Duodenal mucosa (tissue), 2 donors: ENCODE measurements around the gene FAM177B.

Source experiments
- H3K27ac ChIP-seq: one replicate; pipeline ENCODE4 v1.7.0; 2013; ENCODE audit warnings: low read depth, low read length
- H3K27me3 ChIP-seq, 2 donors: one replicate each; pipeline ENCODE4 v1.7.0; 2013; ENCODE audit warnings: low read length in 2 of 2, control low read depth in 1 of 2; ENCODE audit not compliant: insufficient read depth in 2 of 2, control insufficient read depth in 1 of 2
- H3K36me3 ChIP-seq, 2 donors: one replicate each; pipeline ENCODE4 v1.7.0; 2013; ENCODE audit warnings: low read length in 2 of 2, control low read depth in 1 of 2; ENCODE audit not compliant: insufficient read depth in 2 of 2, control insufficient read depth in 1 of 2
- H3K4me1 ChIP-seq, 2 donors: one replicate each; pipeline ENCODE4 v1.7.0; 2013; ENCODE audit warnings: low read length in 2 of 2, control low read depth in 1 of 2; ENCODE audit not compliant: insufficient read depth in 2 of 2, control insufficient read depth in 1 of 2
- H3K4me3 ChIP-seq, 2 donors: one replicate each; pipeline ENCODE4 v1.7.0; 2013; ENCODE audit warnings: low read length in 2 of 2, low read depth in 1 of 2
- H3K9ac ChIP-seq, 2 donors: one replicate each; pipeline ENCODE4 v1.7.0; 2013; ENCODE audit warnings: low read length in 2 of 2, low read depth in 1 of 2
- H3K9me3 ChIP-seq, 2 donors: one replicate each; pipeline ENCODE4 v1.7.0; 2013; ENCODE audit warnings: low read length in 2 of 2, control low read depth in 1 of 2; ENCODE audit not compliant: control insufficient read depth in 1 of 2

Gene FAM177B

DNA sequence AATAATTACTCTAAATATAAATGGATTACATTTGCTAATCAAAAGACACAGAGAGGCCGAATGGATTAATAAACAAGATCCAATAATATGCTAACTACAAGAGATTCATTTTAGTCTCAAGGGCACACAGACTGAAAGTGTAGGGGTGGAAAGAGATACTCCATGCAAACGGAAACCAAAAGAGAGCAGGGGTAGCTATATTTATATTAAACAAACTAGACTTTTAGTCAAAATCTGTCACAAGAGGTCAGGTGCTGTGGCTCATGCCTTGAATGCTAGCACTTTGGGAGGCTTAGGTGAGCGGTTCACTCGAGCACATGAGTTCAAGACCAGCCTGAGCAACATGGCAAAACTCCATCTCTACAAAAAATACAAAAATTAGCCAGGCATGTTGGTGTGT, 44.2 kb downstream of the FAM177B start:
- Histone ChIP-seq H3K27ac (no peak overlapping the region), H3K4me3 (no peak overlapping the region), H3K9me3 (no peaks in the 10 kb centered on the region), H3K27me3 (no peaks in the 10 kb centered on the region), H3K9ac (no peak overlapping the region), H3K4me1 (no peaks in the 10 kb centered on the region), H3K36me3 (no peaks in the 10 kb centered on the region)

DNA sequence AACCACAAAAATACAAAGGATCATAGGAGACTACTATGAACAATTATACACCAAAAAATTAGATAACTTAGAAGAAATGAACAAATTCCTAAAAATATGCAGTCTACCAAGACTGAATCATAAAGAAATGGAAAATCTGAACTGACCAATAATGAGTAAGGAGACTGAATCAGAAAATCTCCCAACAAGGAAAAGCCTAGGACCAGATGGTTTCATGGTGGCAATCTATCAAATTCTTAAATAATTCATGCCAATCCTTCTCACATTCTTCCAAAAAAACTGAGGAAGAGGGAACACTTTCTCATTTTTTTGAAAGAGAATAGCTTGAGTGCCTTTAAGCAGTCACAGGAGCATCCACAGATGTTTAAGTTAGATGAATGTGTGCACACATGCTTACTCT, 46.0 kb downstream of the FAM177B start:
- Histone ChIP-seq H3K27ac (no peak overlapping the region), H3K36me3 (no peaks in the 10 kb centered on the region), H3K4me3 (no peak overlapping the region), H3K27me3 (no peaks in the 10 kb centered on the region), H3K9ac (no peak overlapping the region), H3K9me3 (no peaks in the 10 kb centered on the region), H3K4me1 (no peaks in the 10 kb centered on the region)

DNA sequence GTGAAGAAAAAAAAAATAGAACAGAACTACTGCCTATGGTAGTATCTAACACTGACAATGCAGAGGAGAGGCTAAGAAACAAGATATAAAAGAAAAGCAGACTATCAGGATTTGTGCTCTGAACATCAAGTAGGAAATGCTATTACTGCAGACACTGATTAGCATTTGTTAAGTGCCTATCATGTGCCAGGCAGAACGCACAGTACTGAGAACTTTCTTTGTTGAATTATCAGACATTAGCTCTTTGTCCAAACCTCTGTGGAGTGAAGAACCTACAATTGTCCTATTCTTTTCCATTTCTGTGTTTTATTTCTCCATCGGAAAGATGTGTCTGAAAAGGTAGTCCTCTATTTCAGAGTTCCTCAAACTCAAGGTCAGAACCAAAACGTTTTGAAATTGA, 47.4 kb downstream of the FAM177B start:
- H3K4me1 ChIP-seq, result no peaks in the 10 kb centered on the region
- no peak overlapping the region for H3K4me3 ChIP-seq
- no peaks in the 10 kb centered on the region for H3K9me3 ChIP-seq
- no peak overlapping the region for H3K9ac ChIP-seq
- no peak overlapping the region for H3K27ac ChIP-seq
- H3K27me3 ChIP-seq, result no peaks in the 10 kb centered on the region
- H3K36me3 ChIP-seq, result no peaks in the 10 kb centered on the region

DNA sequence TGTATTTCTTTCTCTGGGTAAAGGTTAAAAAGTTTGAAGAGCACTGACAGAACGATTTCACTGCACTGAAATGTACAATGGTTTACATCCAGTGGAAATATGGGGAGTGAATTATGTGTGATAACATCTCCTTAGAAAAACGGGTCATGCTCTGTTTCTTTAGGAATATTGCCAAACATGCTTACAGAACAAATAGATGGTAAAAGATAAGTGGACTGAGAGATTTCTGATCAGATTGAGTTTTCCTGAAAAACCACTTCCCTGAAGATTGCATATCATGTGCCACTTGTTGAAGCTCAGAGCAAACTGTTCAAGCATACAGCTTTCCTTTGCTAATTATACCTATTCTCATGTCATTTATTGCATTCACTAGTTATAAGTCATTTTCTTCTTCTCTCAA, 47.9 kb downstream of the FAM177B start:
- no peaks in the 10 kb centered on the region for H3K9me3 ChIP-seq
- H3K4me3 ChIP-seq, result no peak overlapping the region
- no peak overlapping the region for H3K9ac ChIP-seq
- no peaks in the 10 kb centered on the region for H3K36me3 ChIP-seq
- no peaks in the 10 kb centered on the region for H3K27me3 ChIP-seq
- H3K27ac ChIP-seq, result no peak overlapping the region
- no peaks in the 10 kb centered on the region for H3K4me1 ChIP-seq

DNA sequence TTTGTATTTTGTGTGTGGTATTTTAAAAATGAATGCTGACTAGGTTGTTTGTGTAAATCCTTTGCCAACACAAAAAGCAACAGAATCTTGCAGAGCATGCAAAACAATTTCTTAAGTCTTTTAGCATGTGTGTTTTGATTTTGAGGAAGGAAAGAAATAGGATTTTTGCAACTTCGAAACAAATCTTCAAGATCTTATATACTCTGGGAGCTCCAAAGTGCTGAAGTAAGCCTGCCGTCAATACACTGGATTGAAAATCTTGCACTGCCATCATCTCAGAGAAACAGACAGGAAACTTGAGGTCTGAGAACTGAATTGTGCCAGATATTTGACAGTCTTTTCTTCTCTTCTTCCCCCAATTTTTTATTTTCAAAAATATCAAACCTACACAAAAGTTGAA, 48.5 kb downstream of the FAM177B start:
- Histone ChIP-seq H3K9ac (no peak overlapping the region), H3K27ac (no peak overlapping the region), H3K9me3 (no peaks in the 10 kb centered on the region), H3K36me3 (no peaks in the 10 kb centered on the region), H3K4me3 (no peak overlapping the region), H3K27me3 (no peaks in the 10 kb centered on the region), H3K4me1 (no peaks in the 10 kb centered on the region)

DNA sequence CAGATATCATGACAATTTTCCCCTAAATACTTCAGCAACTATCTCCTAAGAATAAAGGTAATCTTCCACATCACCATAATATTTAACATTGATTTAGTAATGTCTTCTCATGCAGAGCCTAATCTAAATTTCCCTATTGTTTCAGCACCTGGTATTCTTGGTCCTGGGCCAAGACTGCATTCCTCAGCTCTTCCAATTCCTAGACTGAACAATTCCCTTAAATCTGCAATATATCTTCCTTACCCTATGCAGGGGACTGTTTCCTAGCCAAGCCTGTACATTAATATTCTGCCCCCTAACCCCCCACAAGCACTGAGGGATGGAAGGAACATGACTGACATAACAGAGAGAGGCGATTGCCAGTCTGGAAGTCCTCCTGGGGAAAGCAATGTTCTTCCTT, 49.1 kb downstream of the FAM177B start:
- no peaks in the 10 kb centered on the region for H3K4me1 ChIP-seq
- no peak overlapping the region for H3K9ac ChIP-seq
- no peak overlapping the region for H3K4me3 ChIP-seq
- H3K9me3 ChIP-seq, result no peaks in the 10 kb centered on the region
- H3K27me3 ChIP-seq, result no peaks in the 10 kb centered on the region
- H3K36me3 ChIP-seq, result no peaks in the 10 kb centered on the region
- H3K27ac ChIP-seq, result no peak overlapping the region

DNA sequence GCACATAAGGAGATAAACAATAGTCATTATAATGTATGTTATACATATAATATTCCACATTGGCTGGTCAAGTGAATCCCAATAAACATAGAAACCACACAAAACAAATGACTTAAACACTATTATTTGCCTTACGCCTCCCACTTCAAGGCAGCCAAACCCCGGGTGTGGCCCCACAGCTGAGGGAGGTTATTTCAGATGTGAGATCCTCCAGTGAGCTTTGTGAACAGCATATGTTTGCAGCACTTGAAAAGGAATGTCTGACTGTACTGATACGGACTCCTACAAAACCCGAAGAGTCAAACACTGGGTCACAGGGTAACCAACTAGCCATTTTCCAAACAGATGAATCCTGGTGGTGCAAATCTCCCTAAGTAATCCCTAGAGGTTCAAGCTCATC, 50.7 kb downstream of the FAM177B start:
- Histone ChIP-seq H3K27ac (no peak overlapping the region), H3K4me3 (no peak overlapping the region), H3K4me1 (no peaks in the 10 kb centered on the region), H3K36me3 (no peaks in the 10 kb centered on the region), H3K9ac (no peak overlapping the region), H3K9me3 (no peaks in the 10 kb centered on the region), H3K27me3 (no peaks in the 10 kb centered on the region)

DNA sequence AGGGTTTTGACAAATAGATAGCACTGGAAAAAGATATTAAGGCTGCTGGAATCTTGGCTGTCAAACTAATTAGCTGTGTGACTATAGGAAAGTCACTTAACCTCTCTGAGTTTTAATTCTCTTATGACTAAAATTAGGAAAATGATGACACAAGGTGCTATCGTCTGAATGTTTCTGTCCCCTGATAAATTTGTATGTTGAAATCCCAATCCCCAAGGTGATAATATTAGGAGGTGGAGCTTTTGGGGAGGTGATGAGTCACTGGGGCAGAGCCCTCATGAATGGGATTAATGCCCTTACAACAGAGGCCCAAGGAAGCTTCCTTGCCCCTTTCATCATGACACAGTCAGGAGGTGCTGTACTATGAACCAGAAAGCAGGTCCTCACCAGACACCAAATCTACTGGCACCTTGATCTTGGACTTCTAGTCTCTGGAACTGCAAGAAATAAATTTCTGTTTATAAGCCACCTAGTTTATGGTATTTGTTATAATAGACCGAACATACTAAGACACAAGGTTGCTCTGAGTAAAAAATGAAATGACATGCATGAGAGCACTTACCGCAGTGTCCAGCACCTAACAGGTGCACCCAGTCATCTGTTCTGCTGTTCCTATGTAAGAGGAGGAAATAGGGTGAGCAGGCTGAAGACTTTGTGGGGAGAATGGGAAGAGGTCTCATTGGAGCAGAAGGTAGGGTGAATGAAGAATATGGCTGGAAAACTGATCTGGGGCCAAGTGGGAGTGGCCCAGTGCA, 51.6 kb downstream of the FAM177B start:
- no peak overlapping the region for H3K4me3 ChIP-seq
- no peaks in the 10 kb centered on the region for H3K4me1 ChIP-seq
- no peaks in the 10 kb centered on the region for H3K36me3 ChIP-seq
- H3K9me3 ChIP-seq, result no peaks in the 10 kb centered on the region
- H3K27ac ChIP-seq, result no peak overlapping the region
- no peak overlapping the region for H3K9ac ChIP-seq
- no peaks in the 10 kb centered on the region for H3K27me3 ChIP-seq

DNA sequence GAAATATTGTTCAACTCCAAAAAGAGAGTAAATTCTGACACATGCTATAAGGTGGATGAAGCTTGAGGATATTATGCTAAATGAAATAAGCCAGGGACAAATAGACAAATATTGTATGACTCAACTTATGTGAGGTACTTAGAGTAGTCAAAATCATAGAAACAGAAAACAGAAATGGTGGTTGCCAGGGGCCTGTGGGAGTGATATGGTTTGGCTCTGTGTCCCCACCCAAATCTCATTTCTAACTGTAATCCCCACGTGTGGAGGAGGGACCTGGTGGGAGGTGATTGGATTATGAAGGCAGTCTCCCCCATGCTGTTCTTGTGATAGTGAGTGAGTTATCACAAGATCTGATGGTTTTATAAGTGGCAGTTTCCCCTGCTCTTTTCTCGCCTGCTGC, 53.1 kb downstream of the FAM177B start:
- H3K27me3 ChIP-seq, result no peaks in the 10 kb centered on the region
- H3K27ac ChIP-seq, result no peak overlapping the region
- no peaks in the 10 kb centered on the region for H3K9me3 ChIP-seq
- no peak overlapping the region for H3K9ac ChIP-seq
- H3K36me3 ChIP-seq, result no peaks in the 10 kb centered on the region
- no peak overlapping the region for H3K4me3 ChIP-seq
- H3K4me1 ChIP-seq, result peaks cover 0 to 5% of the 10 kb centered on the region in 2 donors

DNA sequence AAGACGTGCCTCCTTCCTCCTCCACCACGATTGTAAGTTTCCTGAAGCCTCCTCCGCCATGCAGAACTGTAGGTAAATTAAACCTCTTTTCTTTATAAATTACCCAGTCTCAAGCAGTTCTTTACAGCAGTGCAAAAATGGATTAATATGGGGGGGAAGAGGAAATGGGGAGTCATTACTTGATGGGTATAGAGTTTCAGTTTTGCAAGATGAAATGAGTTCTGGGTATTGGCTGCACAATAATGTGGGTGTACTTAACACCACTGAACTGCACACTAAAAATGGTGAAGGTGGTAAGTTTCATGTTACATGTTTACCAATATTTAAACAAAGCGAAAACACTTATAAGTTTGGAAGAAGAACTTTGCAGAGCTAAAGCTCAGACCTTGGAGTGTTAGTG, 53.5 kb downstream of the FAM177B start:
- no peaks in the 10 kb centered on the region for H3K27me3 ChIP-seq
- H3K27ac ChIP-seq, result no peak overlapping the region
- H3K36me3 ChIP-seq, result no peaks in the 10 kb centered on the region
- no peaks in the 10 kb centered on the region for H3K9me3 ChIP-seq
- H3K4me3 ChIP-seq, result no peak overlapping the region
- H3K4me1 ChIP-seq, result peaks cover 0 to 5% of the 10 kb centered on the region in 2 donors
- no peak overlapping the region for H3K9ac ChIP-seq
